HEK293 (cell line): Measurements from ENCODE around the gene UMAD1.

Source experiments
- CTCF ChIA-PET: fragments of 350-600 bp; formaldehyde crosslinking; extraction: SDS; loops from one replicate; lab custom pipeline; 2021; ENCODE audit warnings: antibody characterized with exemption; lab: Yijun Ruan, JAX
- POLR2A ChIA-PET: fragments of 300-600 bp; formaldehyde crosslinking; extraction: SDS; loops from one replicate; lab custom pipeline; 2020; ENCODE audit warnings: antibody characterized with exemption, inconsistent platforms; lab: Yijun Ruan, JAX
- H3K27ac ChIP-seq: fragments of 200-500 bp; sonication (Bioruptor generic); 2 replicates; pipeline ENCODE4 v1.5.1; 2014; ENCODE audit warnings: low read depth, low read length, control low read depth, inconsistent platforms; ENCODE audit errors: extremely low read depth
- H3K36me3 ChIP-seq, 2 experiments: fragments of 200-500 bp in 1 of 2; sonication (Bioruptor generic) in 1 of 2; 1 replicate in 1 of 2; 2 replicates in 1 of 2; pipeline ENCODE4 v1.5.1; 2014 to 2017; ENCODE audit warnings: inconsistent platforms in 2 of 2, low read length in 2 of 2; ENCODE audit not compliant: control insufficient read depth in 2 of 2, insufficient read depth in 1 of 2
- H3K4me1 ChIP-seq: fragments of 200-500 bp; sonication (Bioruptor generic); 2 replicates; pipeline ENCODE4 v1.5.1; 2014; ENCODE audit warnings: mild to moderate bottlenecking, low read length, inconsistent platforms; ENCODE audit not compliant: control insufficient read depth, insufficient read depth
- H3K4me3 ChIP-seq: 2 replicates; pipeline ENCODE4 v1.5.1; 2011; ENCODE audit warnings: low read depth, mild to moderate bottlenecking, control low read depth, low read length, moderate library complexity
- H3K9me3 ChIP-seq: fragments of 200-500 bp; sonication (Bioruptor generic); 2 replicates; pipeline ENCODE4 v1.5.1; 2014; ENCODE audit warnings: low read depth, low read length, inconsistent platforms; ENCODE audit not compliant: control insufficient read depth, insufficient read depth
- GLIS1 ChIP-seq: fragments of 450-650 bp; formaldehyde crosslinking; IDR thresholded peaks from 2 replicates; pipeline ENCODE4 v1.5.1; 2016; ENCODE audit warnings: missing biosample characterization, missing genetic modification characterization
- HOXA7 ChIP-seq: sonication (generic); formaldehyde crosslinking; IDR thresholded peaks from 2 replicates; pipeline ENCODE4 v1.8.1; 2022; ENCODE audit warnings: missing genetic modification reagents, borderline replicate concordance
- KLF1 ChIP-seq: fragments of 450-650 bp; formaldehyde crosslinking; IDR thresholded peaks from 2 replicates; pipeline ENCODE4 v1.5.1; 2016; ENCODE audit warnings: missing biosample characterization, missing genetic modification characterization
- PRDM1 ChIP-seq: fragments of 450-650 bp; formaldehyde crosslinking; IDR thresholded peaks from 2 replicates; pipeline ENCODE4; 2016; ENCODE audit warnings: missing biosample characterization, missing genetic modification characterization
- REPIN1 ChIP-seq: fragments of 450-650 bp; formaldehyde crosslinking; IDR thresholded peaks from 2 replicates; pipeline ENCODE4 v1.5.1; 2017; ENCODE audit warnings: missing biosample characterization, missing genetic modification characterization, low read depth
- SETDB1 ChIP-seq: IDR thresholded peaks from one replicate; pipeline ENCODE4 v1.6.1; 2017; ENCODE audit warnings: mild to moderate bottlenecking, low read length, moderate library complexity, mixed read lengths; ENCODE audit not compliant: insufficient read length
- SP7 ChIP-seq: fragments of 450-650 bp; formaldehyde crosslinking; IDR thresholded peaks from 2 replicates; pipeline ENCODE4 v1.5.1; 2016; ENCODE audit warnings: missing biosample characterization, missing genetic modification characterization
- ZBTB26 ChIP-seq: fragments of 450-650 bp; formaldehyde crosslinking; optimal IDR thresholded peaks from 2 replicates; pipeline ENCODE3; 2016; ENCODE audit warnings: missing biosample characterization, mild to moderate bottlenecking, missing genetic modification characterization
- ZBTB8A ChIP-seq: fragments of 450-650 bp; formaldehyde crosslinking; IDR thresholded peaks from 2 replicates; pipeline ENCODE4 v1.5.1; 2016; ENCODE audit warnings: missing biosample characterization, missing genetic modification characterization
- ZFHX2 ChIP-seq: fragments of 450-650 bp; formaldehyde crosslinking; conservative IDR thresholded peaks from 2 replicates; pipeline ENCODE4 v1.5.1; 2016; ENCODE audit warnings: missing biosample characterization, missing genetic modification characterization
- ZNF121 ChIP-seq: fragments of 450-650 bp; formaldehyde crosslinking; IDR thresholded peaks from 2 replicates; pipeline ENCODE4 v1.5.1; 2016; ENCODE audit warnings: missing biosample characterization, missing genetic modification characterization
- ZNF16 ChIP-seq: fragments of 450-650 bp; formaldehyde crosslinking; IDR thresholded peaks from 2 replicates; pipeline ENCODE4 v1.5.1; 2016; ENCODE audit warnings: low read depth, missing biosample characterization, missing genetic modification characterization
- ZNF302 ChIP-seq: fragments of 450-650 bp; formaldehyde crosslinking; IDR thresholded peaks from 2 replicates; pipeline ENCODE4 v1.5.1; 2016; ENCODE audit warnings: missing biosample characterization, missing genetic modification characterization, low read depth
- ZNF366 ChIP-seq: fragments of 450-650 bp; formaldehyde crosslinking; conservative IDR thresholded peaks from 2 replicates; pipeline ENCODE4 v1.5.1; 2016; ENCODE audit warnings: missing biosample characterization, missing genetic modification characterization
- ZNF514 ChIP-seq: fragments of 450-650 bp; formaldehyde crosslinking; IDR thresholded peaks from 2 replicates; pipeline ENCODE4 v1.5.1; 2016; ENCODE audit warnings: missing biosample characterization, missing genetic modification characterization
- ZNF549 ChIP-seq: fragments of 450-650 bp; IDR thresholded peaks from 2 replicates; pipeline ENCODE4 v1.5.1; 2018; ENCODE audit warnings: missing biosample characterization, missing genetic modification characterization, mild to moderate bottlenecking, inconsistent platforms, moderate library complexity
- ZNF560 ChIP-seq: fragments of 450-650 bp; formaldehyde crosslinking; IDR thresholded peaks from 2 replicates; pipeline ENCODE4 v1.5.1; 2017; ENCODE audit warnings: missing biosample characterization, missing genetic modification characterization, borderline replicate concordance
- ZNF629 ChIP-seq: fragments of 450-650 bp; formaldehyde crosslinking; IDR thresholded peaks from 2 replicates; pipeline ENCODE4 v1.5.1; 2017; ENCODE audit warnings: missing biosample characterization, missing genetic modification characterization
- ZNF701 ChIP-seq: fragments of 450-650 bp; formaldehyde crosslinking; IDR thresholded peaks from 2 replicates; pipeline ENCODE4 v1.5.1; 2016; ENCODE audit warnings: missing biosample characterization, missing genetic modification characterization
- ZNF704 ChIP-seq: fragments of 450-650 bp; formaldehyde crosslinking; IDR thresholded peaks from 2 replicates; pipeline ENCODE4 v1.5.1; 2016; ENCODE audit warnings: missing biosample characterization, missing genetic modification characterization
- ZNF785 ChIP-seq: fragments of 450-650 bp; formaldehyde crosslinking; IDR thresholded peaks from 2 replicates; pipeline ENCODE4 v1.5.1; 2016; ENCODE audit warnings: missing biosample characterization, missing genetic modification characterization
- ZNF837 ChIP-seq: fragments of 450-650 bp; formaldehyde crosslinking; IDR thresholded peaks from 2 replicates; pipeline ENCODE4 v1.5.1; 2016; ENCODE audit warnings: missing biosample characterization, missing genetic modification characterization

The UMAD1 gene

GRCh38 chr7:7812112-7812511 is 171.6 kb downstream of the UMAD1 start (continued):
- TF ChIP-seq ZNF701 (tag by site-specific recombination), result no peak
- no peak for TF ChIP-seq ZNF16 (tag by site-specific recombination)
- no peak for TF ChIP-seq ZNF549

GRCh38 chr7:7815395-7815794 is 174.8 kb downstream of the UMAD1 start:
- H3K27ac ChIP-seq, result no peak overlapping the region
- ChIA-PET CTCF (interaction anchor here (0.6 kb wide), 1 partner anchor 880 kb away, joined by 3 read pairs; no protein-coding TSS in a partner anchor), POLR2A (no interaction called here)
- TF ChIP-seq ZNF514 (tag by site-specific recombination), result no peak
- TF ChIP-seq PRDM1 (tag by site-specific recombination), result no peak
- TF ChIP-seq ZNF366, result no peak
- TF ChIP-seq ZNF704, result no peak
- no peak for TF ChIP-seq ZNF121 (tag by site-specific recombination)
- no peak for TF ChIP-seq ZNF560 (tag by site-specific recombination)
- TF ChIP-seq ZNF629 (tag by site-specific recombination), result no peak
- TF ChIP-seq ZNF302 (tag by site-specific recombination), result no peak
- TF ChIP-seq SETDB1, result no peak
- no peak for TF ChIP-seq HOXA7 (CRISPR knock-in tag)
- no peak for TF ChIP-seq KLF1 (tag by site-specific recombination)
- no peak for TF ChIP-seq ZNF837 (tag by site-specific recombination)
- 0 out of 2 replicates have a peak, but pooled peaks cover 6% of the 10 kb centered on the region for H3K4me1 ChIP-seq
- no peak overlapping the region for H3K4me3 ChIP-seq
- no peaks in the 10 kb centered on the region for H3K9me3 ChIP-seq
- no peaks in the 10 kb centered on the region for H3K36me3 ChIP-seq

- no peak overlapping the region for H3K27ac ChIP-seq
- no peaks in the 10 kb centered on the region for H3K36me3 ChIP-seq
- ChIA-PET POLR2A (no interaction called here), CTCF (no interaction called here)
- H3K9me3 ChIP-seq, result no peaks in the 10 kb centered on the region
- TF ChIP-seq ZNF366, result no peak
- no peak for TF ChIP-seq ZNF785 (tag by site-specific recombination)
- no peak for TF ChIP-seq ZBTB8A (tag by site-specific recombination)
- no peak for TF ChIP-seq SP7 (tag by site-specific recombination)
- TF ChIP-seq REPIN1, result no peak
- TF ChIP-seq GLIS1, result no peak
- TF ChIP-seq ZBTB26, result no peak
- no peak for TF ChIP-seq ZFHX2 (tag by site-specific recombination)
- H3K4me3 ChIP-seq, result no peak overlapping the region
- peaks cover 9% of the 10 kb centered on the region; the same call in 1 of the 2 replicates for H3K4me1 ChIP-seq
Observed at GRCh38 chr7:7816084-7816483, 175.5 kb downstream of the UMAD1 start.
